B cell (primary cell): ENCODE measurements around the gene NAA80. TPM values are rescaled to one million over a fixed set of nuclear protein-coding genes. Genes with fewer than 3 reads are reported as not detected.
A peak's percentile ranks its signal among the peaks of the same experiment; 100 is the strongest.

ENCODE experiments used
- ATAC-seq: fragments of 200-7000 bp; cut with Tn5 transposase; one replicate; pipeline ENCODE4 v1.10.0; 2021; ENCODE audit warnings: low read depth, mild to moderate bottlenecking, moderate number of reproducible peaks, moderate library complexity
- CTCF ChIA-PET: fragments of 350-600 bp; sonication (Branson Sonifier 250); formaldehyde crosslinking; loops from one replicate; lab custom pipeline; 2021; ENCODE audit warnings: antibody characterized with exemption, inconsistent platforms; lab: Charles Lee
- POLR2A ChIA-PET: fragments of 350-600 bp; sonication (Branson Sonifier 250); formaldehyde crosslinking; loops from one replicate; lab custom pipeline; 2021; ENCODE audit warnings: antibody characterized with exemption; lab: Charles Lee
- DNase-seq: peaks from one replicate; pipeline ENCODE4 v3.0.0; 2013
- H2AFZ ChIP-seq: 2 replicates; pipeline ENCODE4 v1.6.1; 2012; ENCODE audit warnings: mild to moderate bottlenecking, low read depth, low read length; ENCODE audit not compliant: insufficient read depth, poor library complexity, severe bottlenecking
- H3K27ac ChIP-seq, 2 donors: 1 replicate in 1 of 2; 2 replicates in 1 of 2; pipeline ENCODE4 v1.5.1; 2012 to 2013; ENCODE audit warnings: low read length in 2 of 2, mild to moderate bottlenecking in 2 of 2, moderate library complexity in 1 of 2
- H3K27me3 ChIP-seq, 4 experiments: fragments of 200-600 bp in 1 of 4; sonication (generic) in 1 of 4; replicated peaks in 1 of 4; 1 replicate in 2 of 4; 2 replicates in 2 of 4; pipeline versions ENCODE4 v1.6.1 to v1.7.0; 2013 to 2016; ENCODE audit warnings: low read length in 3 of 4, mild to moderate bottlenecking in 2 of 4, mixed read lengths in 1 of 4, moderate library complexity in 1 of 4; ENCODE audit not compliant: insufficient read depth in 4 of 4, control insufficient read depth in 3 of 4; ENCODE audit errors: control extremely low read depth in 1 of 4
- H3K36me3 ChIP-seq, 2 experiments: replicated peaks in 1 of 2; 1 replicate in 1 of 2; 2 replicates in 1 of 2; pipeline versions ENCODE4 v1.6.1 to v1.7.1; 2013; ENCODE audit warnings: low read length in 1 of 2; ENCODE audit not compliant: insufficient read depth in 2 of 2, control insufficient read depth in 1 of 2; ENCODE audit errors: control extremely low read depth in 1 of 2, extremely low read depth in 1 of 2
- H3K4me1 ChIP-seq, 2 donors: fragments of 200-600 bp in 1 of 2; sonication (generic) in 1 of 2; 1 replicate in 1 of 2; 2 replicates in 1 of 2; pipeline versions ENCODE4 v1.5.1 to v1.6.1; 2013 to 2017; ENCODE audit warnings: low read length in 2 of 2; ENCODE audit not compliant: control insufficient read depth in 2 of 2, insufficient read depth in 2 of 2
- H3K4me2 ChIP-seq: replicated peaks from 2 replicates; pipeline ENCODE3; 2012; ENCODE audit warnings: mild to moderate bottlenecking, low read depth, low read length; ENCODE audit not compliant: poor library complexity, severe bottlenecking
- H3K4me3 ChIP-seq, 5 experiments: fragments of 200-600 bp in 1 of 5; sonication (generic) in 1 of 5; 1 replicate in 3 of 5; 2 replicates in 2 of 5; pipeline versions ENCODE4 v1.5.1 to v1.7.0; 2011 to 2016; ENCODE audit warnings: low read length in 4 of 5, mild to moderate bottlenecking in 4 of 5, low read depth in 2 of 5, control low read depth in 1 of 5, moderate library complexity in 1 of 5; ENCODE audit not compliant: insufficient read depth in 1 of 5; ENCODE audit errors: control extremely low read depth in 1 of 5, extremely low read depth in 1 of 5
- H3K79me2 ChIP-seq: fragments of 200-600 bp; sonication (generic); one replicate; pipeline ENCODE4 v1.6.0; 2016; ENCODE audit warnings: low read length; ENCODE audit not compliant: control insufficient read depth, insufficient read depth
- H3K9ac ChIP-seq: fragments of 200-600 bp; sonication (generic); 2 replicates; pipeline ENCODE4 v1.6.1; 2017; ENCODE audit warnings: mild to moderate bottlenecking, low read length, moderate library complexity
- H3K9me3 ChIP-seq, 3 donors: one replicate each; pipeline versions ENCODE4 v1.6.1 to v1.7.1; 2013; ENCODE audit warnings: low read length in 2 of 3; ENCODE audit not compliant: control insufficient read depth in 2 of 3, insufficient read depth in 1 of 3; ENCODE audit errors: control extremely low read depth in 1 of 3
- H4K20me1 ChIP-seq: 2 replicates; pipeline ENCODE4 v1.6.0; 2012; ENCODE audit warnings: mild to moderate bottlenecking, low read length; ENCODE audit not compliant: insufficient read depth, control insufficient read depth, poor library complexity, severe bottlenecking
- H3K27ac Mint-ChIP-seq: one replicate; pipeline ENCODE4 v1.8.0; 2021; ENCODE audit warnings: mixed read lengths
- H3K27me3 Mint-ChIP-seq: one replicate; pipeline ENCODE4 v1.8.0; 2021; ENCODE audit warnings: mixed read lengths
- H3K4me1 Mint-ChIP-seq: one replicate; pipeline ENCODE4 v1.8.0; 2021; ENCODE audit warnings: mixed read lengths
- H3K4me3 Mint-ChIP-seq: one replicate; pipeline ENCODE4 v1.8.0; 2021; ENCODE audit warnings: mixed read lengths
- H3K9me3 Mint-ChIP-seq: one replicate; pipeline ENCODE4 v1.8.0; 2022; ENCODE audit warnings: mixed read lengths; ENCODE audit not compliant: insufficient read depth
- EZH2 ChIP-seq: IDR thresholded peaks from 2 replicates; pipeline ENCODE4 v1.6.1; 2012; ENCODE audit warnings: borderline replicate concordance, low read depth, mild to moderate bottlenecking, moderate library complexity, low read length; ENCODE audit not compliant: insufficient read depth, poor library complexity, severe bottlenecking
- WGBS: methylation state at CpG from one replicate; pipeline ENCODE4 v1.1.5; 2013; ENCODE audit warnings: missing lambda C conversion rate; ENCODE audit not compliant: insufficient coverage; 5-methylcytosine and 5-hydroxymethylcytosine counted together
- intact Hi-C: fragments of 100-400 bp; cut with micrococcal nuclease; formaldehyde crosslinking; loops from one replicate; pipeline ENCODE4 v1.10.0; 2022
- polyA plus RNA-seq: library from polyadenylated mRNA; depleted of rRNA; stranded (reverse); fragments of >200 nt; gene quantifications from 2 replicates; pipeline ENCODE4 v1.2.3, GENCODE V29; 2012
- total RNA-seq, 2 donors: library from RNA; stranded (reverse); fragments of 120-200 nt in 1 of 2; gene quantifications; 1 replicate in 1 of 2; 2 replicates in 1 of 2; pipeline versions ENCODE4 v1.2.3 to v1.2.4, GENCODE V29; 2013 to 2022
- TF ChIP-seq, protein P1 (sequence below): fragments of 200-600 bp; IDR thresholded peaks from one replicate; pipeline ENCODE4 v1.8.0; 2022; ENCODE audit warnings: antibody characterized with exemption, mild to moderate bottlenecking

Gene NAA80
- total and polyA plus RNA-seq, 2 donors (not counting 1 experiment from before 2014, with no cell fraction given) = 37.8 to 49.0 TPM

DNA sequence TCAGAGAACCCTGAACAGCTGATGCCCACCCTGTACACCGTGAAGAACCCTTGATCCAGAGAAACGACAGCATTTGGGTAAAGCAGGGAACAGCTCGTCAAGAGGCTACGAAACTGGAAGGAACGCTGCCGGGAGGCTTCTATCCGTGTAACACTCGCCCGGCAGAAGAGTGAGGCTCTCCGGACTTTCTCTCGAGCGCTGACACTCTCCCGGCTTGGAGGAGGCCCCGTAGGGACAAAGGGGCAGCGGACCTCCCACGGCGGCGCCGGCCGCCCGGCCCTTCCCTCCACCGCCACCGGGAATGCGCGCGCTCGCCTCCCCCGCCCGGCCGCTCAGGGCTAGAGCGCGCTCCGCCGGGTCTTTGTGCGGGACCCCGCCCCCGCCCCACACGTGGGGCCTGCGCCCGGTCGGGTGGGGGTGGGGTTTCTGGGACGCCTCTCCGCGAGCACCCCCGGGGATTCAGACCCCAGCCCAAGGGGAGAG, 21.7 kb upstream of the NAA80 start:
- Histone ChIP-seq H3K27ac (peak overlapping the region; percentile 27 to 96), H3K4me2 (peak overlapping the region; percentile 95), H4K20me1 (no peaks in the 10 kb centered on the region), H3K9me3 (peaks cover 0 to 3% (median 0%) of the 10 kb centered on the region in 3 donors), H3K4me3 (peak overlapping the region; percentile 65 to 95 (median 80)), H3K36me3 (peaks cover 0 to 11% of the 10 kb centered on the region in 2 experiments), H2AFZ (peak overlapping the region; percentile 99), H3K79me2 (peaks cover 1% of the 10 kb centered on the region), H3K9ac (peak overlapping the region; percentile 96), H3K27me3 (no peaks in the 10 kb centered on the region), H3K4me1 (peaks cover 25 to 62% of the 10 kb centered on the region in 2 donors)
- Mint-ChIP-seq H3K27me3 (no peaks in the 10 kb centered on the region), H3K9me3 (no peaks in the 10 kb centered on the region), H3K27ac (peak overlapping the region; percentile 92), H3K4me1 (peaks cover 53% of the 10 kb centered on the region), H3K4me3 (peak overlapping the region; percentile 98)
- no peak for TF ChIP-seq EZH2
- TF ChIP-seq, protein P1, sequence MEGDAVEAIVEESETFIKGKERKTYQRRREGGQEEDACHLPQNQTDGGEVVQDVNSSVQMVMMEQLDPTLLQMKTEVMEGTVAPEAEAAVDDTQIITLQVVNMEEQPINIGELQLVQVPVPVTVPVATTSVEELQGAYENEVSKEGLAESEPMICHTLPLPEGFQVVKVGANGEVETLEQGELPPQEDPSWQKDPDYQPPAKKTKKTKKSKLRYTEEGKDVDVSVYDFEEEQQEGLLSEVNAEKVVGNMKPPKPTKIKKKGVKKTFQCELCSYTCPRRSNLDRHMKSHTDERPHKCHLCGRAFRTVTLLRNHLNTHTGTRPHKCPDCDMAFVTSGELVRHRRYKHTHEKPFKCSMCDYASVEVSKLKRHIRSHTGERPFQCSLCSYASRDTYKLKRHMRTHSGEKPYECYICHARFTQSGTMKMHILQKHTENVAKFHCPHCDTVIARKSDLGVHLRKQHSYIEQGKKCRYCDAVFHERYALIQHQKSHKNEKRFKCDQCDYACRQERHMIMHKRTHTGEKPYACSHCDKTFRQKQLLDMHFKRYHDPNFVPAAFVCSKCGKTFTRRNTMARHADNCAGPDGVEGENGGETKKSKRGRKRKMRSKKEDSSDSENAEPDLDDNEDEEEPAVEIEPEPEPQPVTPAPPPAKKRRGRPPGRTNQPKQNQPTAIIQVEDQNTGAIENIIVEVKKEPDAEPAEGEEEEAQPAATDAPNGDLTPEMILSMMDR = no peak
- ATAC-seq (peak; percentile 66), DNase-seq (no peak)
- intact Hi-C loops = loop anchor here (1.0 to 5.0 kb wide), 6 partner anchors 16 to 126 kb away; partner anchors contain the start of genes GNAI2, HYAL3, IFRD2 and NAA80
- POLR2A ChIA-PET = interaction anchor here (0.6 to 2.3 kb wide), 6 partner anchors 16 to 1736 kb away, joined by 3 to 24 read pairs (median 6); partner anchors contain the start of genes HYAL3, IFRD2 and NAA80
- CTCF ChIA-PET = interaction anchor here (0.7 to 1.1 kb wide), 8 partner anchors 16 to 289 kb away, joined by 3 to 9 read pairs (median 3); partner anchors contain the start of genes CYB561D2, HYAL3, IFRD2 and NAA80
- WGBS = under 1% methylated on average over 45 of the region's 45 CpGs
